Activated gamma-delta T cell (primary cell): ENCODE results near the gene PRKN.

ENCODE experiments used
- DNase-seq: peaks from one replicate; lab custom pipeline; 2025; lab: John Stamatoyannopoulos, UW

Gene PRKN

GRCh38 chr6:162675503-162675902 is 52.1 kb downstream of the PRKN start:
- DNase-seq = no peak

- DNase-seq = no peak
Observed at GRCh38 chr6:162674452-162674851, 53.1 kb downstream of the PRKN start.

GRCh38 chr6:162671580-162672165 is 55.9 kb downstream of the PRKN start:
- DNase-seq = no peak

- no peak for DNase-seq
Observed at GRCh38 chr6:162670345-162670744, 57.2 kb downstream of the PRKN start.

- DNase-seq = no peak
Observed at GRCh38 chr6:162666246-162666645, 61.3 kb downstream of the PRKN start.

GRCh38 chr6:162653808-162654207 is 73.8 kb downstream of the PRKN start:
- no peak for DNase-seq

GRCh38 chr6:162651505-162651904 is 76.1 kb downstream of the PRKN start:
- no peak for DNase-seq

- no peak for DNase-seq
Observed at GRCh38 chr6:162649271-162649670, 78.3 kb downstream of the PRKN start.

GRCh38 chr6:162644153-162644552 is 83.4 kb downstream of the PRKN start:
- DNase-seq = no peak

- DNase-seq = no peak
Observed at GRCh38 chr6:162640756-162641155, 86.8 kb downstream of the PRKN start.

- no peak for DNase-seq
Observed at GRCh38 chr6:162639951-162640350, 87.6 kb downstream of the PRKN start.

- DNase-seq = no peak
Observed at GRCh38 chr6:162638931-162639574, 88.5 kb downstream of the PRKN start.

GRCh38 chr6:162637317-162637716 is 90.2 kb downstream of the PRKN start:
- no peak for DNase-seq

GRCh38 chr6:162636167-162636566 is 91.4 kb downstream of the PRKN start:
- DNase-seq = no peak

GRCh38 chr6:162631546-162631945 is 96.0 kb downstream of the PRKN start:
- DNase-seq = no peak

- no peak for DNase-seq
Observed at GRCh38 chr6:162630069-162630468, 97.5 kb downstream of the PRKN start.

GRCh38 chr6:162627825-162628224 is 99.7 kb downstream of the PRKN start:
- no peak for DNase-seq

- no peak for DNase-seq
Observed at GRCh38 chr6:162627362-162627761, 100.2 kb downstream of the PRKN start.

GRCh38 chr6:162626869-162627268 is 100.7 kb downstream of the PRKN start:
- no peak for DNase-seq

- DNase-seq = no peak
Observed at GRCh38 chr6:162625846-162626540, 101.6 kb downstream of the PRKN start.

GRCh38 chr6:162622572-162622971 is 105.0 kb downstream of the PRKN start:
- DNase-seq = no peak

- no peak for DNase-seq
Observed at GRCh38 chr6:162621246-162621645, 106.3 kb downstream of the PRKN start.

GRCh38 chr6:162620073-162620472 is 107.5 kb downstream of the PRKN start:
- DNase-seq = no peak
